ENCODE results near the gene LYPD1.

DNA sequence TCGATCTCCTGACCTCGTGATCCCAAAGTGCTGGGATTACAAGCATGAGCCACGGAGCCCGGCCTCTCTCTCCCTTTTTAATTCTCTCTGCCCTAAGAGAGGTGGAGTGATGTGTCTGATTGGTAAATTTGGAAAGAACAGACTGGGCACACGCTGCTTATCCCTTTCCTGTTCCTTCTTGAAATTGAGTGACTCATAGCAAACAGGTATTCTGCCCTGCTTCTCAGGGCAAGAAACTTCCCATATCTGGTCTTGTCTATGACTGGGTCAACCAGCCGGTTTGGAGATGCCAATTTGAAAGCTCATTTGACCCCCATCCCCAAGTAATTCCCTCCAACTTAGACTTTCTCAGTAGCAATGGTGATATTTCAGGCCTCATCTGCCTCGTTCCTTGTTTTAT is 15.0 kb downstream of the LYPD1 start:
- TF ChIP-seq, protein P1, sequence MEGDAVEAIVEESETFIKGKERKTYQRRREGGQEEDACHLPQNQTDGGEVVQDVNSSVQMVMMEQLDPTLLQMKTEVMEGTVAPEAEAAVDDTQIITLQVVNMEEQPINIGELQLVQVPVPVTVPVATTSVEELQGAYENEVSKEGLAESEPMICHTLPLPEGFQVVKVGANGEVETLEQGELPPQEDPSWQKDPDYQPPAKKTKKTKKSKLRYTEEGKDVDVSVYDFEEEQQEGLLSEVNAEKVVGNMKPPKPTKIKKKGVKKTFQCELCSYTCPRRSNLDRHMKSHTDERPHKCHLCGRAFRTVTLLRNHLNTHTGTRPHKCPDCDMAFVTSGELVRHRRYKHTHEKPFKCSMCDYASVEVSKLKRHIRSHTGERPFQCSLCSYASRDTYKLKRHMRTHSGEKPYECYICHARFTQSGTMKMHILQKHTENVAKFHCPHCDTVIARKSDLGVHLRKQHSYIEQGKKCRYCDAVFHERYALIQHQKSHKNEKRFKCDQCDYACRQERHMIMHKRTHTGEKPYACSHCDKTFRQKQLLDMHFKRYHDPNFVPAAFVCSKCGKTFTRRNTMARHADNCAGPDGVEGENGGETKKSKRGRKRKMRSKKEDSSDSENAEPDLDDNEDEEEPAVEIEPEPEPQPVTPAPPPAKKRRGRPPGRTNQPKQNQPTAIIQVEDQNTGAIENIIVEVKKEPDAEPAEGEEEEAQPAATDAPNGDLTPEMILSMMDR (conservative IDR thresholded peaks at IDR 0.05; ENCODE audit: low read depth, low read length) = no peak
- TF ChIP-seq POLR2A (IDR thresholded peaks at IDR 0.05; ENCODE audit: low read depth, low read length) = no peak
- no peak for TF ChIP-seq RAD21 (IDR thresholded peaks at IDR 0.05; ENCODE audit: low read length)
- TF ChIP-seq BHLHE40 (IDR thresholded peaks at IDR 0.05; ENCODE audit: low read depth, low read length) = no peak
- TF ChIP-seq RFX5 (IDR thresholded peaks at IDR 0.05; ENCODE audit: low read depth, low read length) = no peak
- no peak for TF ChIP-seq MAFK (IDR thresholded peaks at IDR 0.05; ENCODE audit: low read depth, low read length)
- TF ChIP-seq, protein P2, sequence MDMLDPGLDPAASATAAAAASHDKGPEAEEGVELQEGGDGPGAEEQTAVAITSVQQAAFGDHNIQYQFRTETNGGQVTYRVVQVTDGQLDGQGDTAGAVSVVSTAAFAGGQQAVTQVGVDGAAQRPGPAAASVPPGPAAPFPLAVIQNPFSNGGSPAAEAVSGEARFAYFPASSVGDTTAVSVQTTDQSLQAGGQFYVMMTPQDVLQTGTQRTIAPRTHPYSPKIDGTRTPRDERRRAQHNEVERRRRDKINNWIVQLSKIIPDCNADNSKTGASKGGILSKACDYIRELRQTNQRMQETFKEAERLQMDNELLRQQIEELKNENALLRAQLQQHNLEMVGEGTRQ (IDR thresholded peaks at IDR 0.05; ENCODE audit: low read depth, low read length) = no peak

Measured in IMR-90 (cell line).